GM18873 (cell line): ENCODE results near the gene GRM8.
"Not testable (repeated sequence)": the region's sequence is repeated elsewhere in the genome, so short reads cannot be mapped to it uniquely, and the experiment has no call there.

Experiments used
- ATAC-seq: cut with Tn5 transposase; IDR thresholded peaks from one replicate; pipeline ENCODE4 v1.9.1; 2021; ENCODE audit warnings: mild to moderate bottlenecking, moderate library complexity, moderate number of reproducible peaks; ENCODE audit not compliant: unreplicated experiment, low FRiP score

The GRM8 gene

DNA sequence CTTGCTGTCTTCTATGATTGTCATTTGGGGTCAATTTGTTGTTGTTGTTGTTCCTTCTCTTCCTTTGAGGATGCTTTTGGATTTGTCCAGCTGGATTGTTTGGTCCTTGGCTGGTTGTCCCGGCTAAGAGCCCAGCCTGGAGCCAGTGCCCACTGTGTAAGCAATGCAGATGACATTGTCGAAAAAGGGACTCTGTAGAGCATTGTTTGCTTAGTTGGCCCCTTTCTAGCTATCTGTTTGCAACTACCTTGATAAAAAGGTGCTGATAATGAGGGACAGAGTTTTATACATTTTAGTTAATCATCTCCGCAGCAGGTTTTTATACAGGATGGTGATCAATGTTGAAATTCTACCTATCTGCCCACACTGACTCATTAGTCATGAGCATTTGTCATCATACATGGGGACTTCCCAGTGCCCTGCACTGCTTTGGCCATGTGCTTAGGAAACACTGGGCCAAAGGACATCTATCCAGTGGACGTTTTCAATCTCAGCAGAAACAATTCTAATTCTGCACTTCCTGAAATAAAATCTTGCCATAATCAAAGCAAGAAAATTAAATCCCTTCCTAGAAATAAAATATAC lies 311.9 kb downstream of the GRM8 start:
- no peak for ATAC-seq

- no peak for ATAC-seq
Observed at GRCh38 chr7:126937171-126937570, 315.6 kb downstream of the GRM8 start.

GRCh38 chr7:126931581-126931980 lies 321.2 kb downstream of the GRM8 start:
- ATAC-seq, result no peak

GRCh38 chr7:126930166-126930565 lies 322.6 kb downstream of the GRM8 start:
- no peak for ATAC-seq

DNA sequence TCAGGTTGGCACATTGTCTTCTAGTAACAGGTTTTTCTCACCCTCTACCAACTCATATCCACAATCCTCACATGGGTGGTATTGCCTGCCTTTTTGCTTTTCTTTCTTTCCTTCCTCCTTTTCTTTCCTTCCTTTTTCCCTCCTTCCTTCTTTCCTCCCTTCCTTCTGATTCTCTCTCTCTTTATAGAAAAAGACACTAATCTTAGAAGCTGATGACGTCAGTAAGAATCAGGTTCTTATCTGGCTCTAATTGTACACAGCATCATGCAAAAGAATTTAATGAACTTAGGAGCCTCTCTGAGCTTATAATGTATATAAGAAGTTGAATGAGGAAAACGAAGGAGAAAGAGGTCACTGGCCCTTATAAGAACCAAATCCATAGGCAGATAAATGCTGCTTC lies 328.3 kb downstream of the GRM8 start:
- no peak for ATAC-seq

- not testable (repeated sequence) for ATAC-seq
Observed at GRCh38 chr7:126911627-126912026, 341.1 kb downstream of the GRM8 start.

GRCh38 chr7:126908564-126908963 lies 344.2 kb downstream of the GRM8 start:
- ATAC-seq, result not testable (repeated sequence)

- not testable (repeated sequence) for ATAC-seq
Observed at GRCh38 chr7:126907657-126908056, 345.1 kb downstream of the GRM8 start.

DNA sequence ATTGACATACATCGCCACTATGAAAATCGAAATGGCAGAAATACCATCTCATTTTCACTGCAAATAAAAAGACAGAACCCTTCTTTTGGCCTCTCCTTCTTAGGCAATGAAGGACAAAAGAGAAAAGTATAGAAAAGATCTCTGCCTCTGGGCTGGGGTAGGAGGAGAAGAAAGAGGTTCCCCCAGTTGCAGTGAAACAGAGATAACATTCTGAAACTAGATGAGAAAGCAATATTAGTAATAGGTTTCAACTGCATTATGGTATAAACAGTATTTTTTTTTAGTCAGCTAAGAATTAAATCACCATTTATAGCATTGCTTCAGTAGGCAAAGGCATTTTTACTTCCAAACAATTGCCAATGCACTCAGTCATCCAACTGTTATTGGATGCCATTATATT lies 347.5 kb downstream of the GRM8 start:
- ATAC-seq, result not testable (repeated sequence)

- ATAC-seq, result not testable (repeated sequence)
Observed at GRCh38 chr7:126901041-126901765, 351.5 kb downstream of the GRM8 start.

GRCh38 chr7:126887980-126888379 lies 364.8 kb downstream of the GRM8 start:
- not testable (repeated sequence) for ATAC-seq

- not testable (repeated sequence) for ATAC-seq
Observed at GRCh38 chr7:126887560-126887959, 365.2 kb downstream of the GRM8 start.

DNA sequence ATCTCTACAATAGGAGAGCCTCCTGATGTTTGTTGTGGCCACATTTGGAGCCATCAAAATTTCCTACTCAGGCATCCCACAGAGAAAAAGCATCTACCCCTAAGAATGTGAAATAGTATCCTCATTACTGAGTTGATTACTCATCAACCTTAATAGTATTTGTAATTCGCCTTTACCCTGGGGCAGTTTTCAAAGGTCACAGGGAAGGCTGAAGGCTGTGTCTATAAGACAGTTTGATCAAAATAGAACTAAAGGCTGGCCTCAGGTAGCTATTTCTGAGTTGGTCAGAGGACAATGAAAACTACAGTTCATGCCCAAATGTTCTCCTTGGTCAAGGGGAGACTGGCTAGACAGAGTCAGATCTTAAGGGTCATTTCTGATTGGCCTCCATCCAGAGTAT lies 370.0 kb downstream of the GRM8 start:
- ATAC-seq, result not testable (repeated sequence)

GRCh38 chr7:126881908-126882307 lies 370.8 kb downstream of the GRM8 start:
- ATAC-seq, result not testable (repeated sequence)

GRCh38 chr7:126881315-126881714 lies 371.4 kb downstream of the GRM8 start:
- no peak for ATAC-seq

DNA sequence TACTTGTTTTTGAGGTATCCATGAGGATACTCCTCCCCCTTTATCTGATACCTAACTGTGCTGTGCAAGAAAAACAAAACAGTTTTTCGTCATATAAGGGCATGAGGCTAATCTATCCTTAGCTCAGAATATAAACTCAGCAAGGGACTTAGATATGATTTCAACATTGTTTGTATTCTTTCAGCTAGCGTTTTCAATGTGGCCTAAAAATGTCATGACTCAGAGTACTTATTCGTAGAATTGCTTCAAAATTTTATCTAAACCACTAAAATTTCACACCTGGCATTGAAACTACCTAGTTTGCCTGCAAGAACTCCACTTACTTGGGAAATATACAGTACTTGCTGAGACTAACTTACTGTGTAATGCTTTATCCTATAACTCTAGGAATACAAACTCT lies 376.2 kb downstream of the GRM8 start:
- ATAC-seq, result not testable (repeated sequence)

DNA sequence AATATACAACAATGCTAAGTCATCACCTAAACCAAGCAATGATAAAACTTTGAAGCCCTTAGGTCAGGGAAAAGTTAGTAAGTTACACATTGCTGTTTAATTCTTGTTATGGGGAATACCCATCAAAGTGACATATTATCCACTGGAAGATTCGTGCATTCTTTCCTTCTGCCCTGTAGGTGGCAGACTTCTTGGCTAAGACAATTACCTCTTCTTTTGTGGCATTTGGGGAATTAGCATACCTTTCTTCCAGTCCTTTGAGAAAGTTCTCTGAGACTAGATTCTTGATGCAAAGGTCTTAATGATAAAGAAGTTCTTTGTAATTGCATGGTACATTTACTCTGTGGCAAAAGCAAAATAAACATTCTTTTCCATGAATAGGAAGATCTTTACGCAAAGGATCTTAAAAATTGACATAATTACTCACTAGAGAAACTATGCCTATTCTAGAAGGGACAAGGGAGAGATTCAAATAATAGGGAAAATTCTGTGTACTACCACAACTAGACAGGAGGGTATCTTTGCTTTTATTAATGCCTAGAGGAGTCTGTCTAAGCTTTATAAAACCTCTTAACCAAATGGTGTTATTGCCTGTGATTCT lies 395.9 kb downstream of the GRM8 start:
- peak; percentile 65 for ATAC-seq

DNA sequence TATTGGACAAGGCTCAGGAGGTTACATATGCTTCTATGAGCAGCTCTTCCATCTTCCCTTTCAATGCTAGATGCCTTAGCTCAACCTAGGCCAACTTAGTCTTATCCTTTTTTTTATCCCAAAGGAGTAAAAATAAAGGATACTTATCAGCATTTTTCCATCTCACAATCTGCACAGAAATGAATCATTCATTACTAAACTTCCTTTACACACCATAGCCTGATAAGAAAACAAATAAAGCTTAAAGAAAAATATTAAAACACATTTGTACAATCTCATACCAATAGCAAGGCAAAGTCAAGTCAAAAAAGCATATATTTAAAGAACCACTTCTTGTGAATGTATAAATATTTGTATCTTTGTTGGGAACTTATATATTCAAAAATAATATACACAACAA lies 407.4 kb downstream of the GRM8 start:
- no peak for ATAC-seq

DNA sequence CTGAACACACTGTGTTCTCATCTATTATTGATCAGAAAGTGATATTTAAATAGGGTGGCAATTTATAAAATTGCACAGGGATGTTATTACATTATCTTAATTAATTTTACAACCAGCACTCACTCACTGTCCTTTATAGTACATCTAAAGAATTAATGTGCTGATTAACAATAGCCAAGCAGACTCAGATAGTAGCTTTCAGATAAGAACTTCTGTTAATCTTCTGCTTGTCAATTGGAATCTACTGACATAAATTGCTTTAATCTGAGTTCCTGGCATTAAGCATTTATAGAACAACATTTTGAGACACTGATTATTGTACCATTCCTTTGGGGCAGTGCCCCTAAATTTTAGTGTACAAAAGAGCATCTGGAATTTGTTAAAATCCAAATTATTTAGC lies 408.9 kb downstream of the GRM8 start:
- no peak for ATAC-seq

GRCh38 chr7:126843336-126843735 lies 409.4 kb downstream of the GRM8 start:
- ATAC-seq, result no peak

- ATAC-seq, result no peak
Observed at GRCh38 chr7:126842451-126842850, 410.3 kb downstream of the GRM8 start.

GRCh38 chr7:126840869-126841268 lies 411.9 kb downstream of the GRM8 start:
- no peak for ATAC-seq
